A673 (cell line): ENCODE data around the gene JAK3.

ENCODE experiments used
- CTCF ChIP-seq: fragments of 300-800, 200-600 bp; sonication (generic); conservative IDR thresholded peaks from 2 replicates; pipeline ENCODE4 v1.5.1; 2017; ENCODE audit warnings: low read depth, mild to moderate bottlenecking, antibody characterized with exemption, low read length, moderate library complexity, mixed read lengths
- EZH2 ChIP-seq: fragments of 200-600 bp; sonication (generic); IDR thresholded peaks from 2 replicates; pipeline ENCODE4 v1.6.1; 2017; ENCODE audit warnings: borderline replicate concordance, low read depth, mild to moderate bottlenecking, mixed read lengths, antibody characterized with exemption, low read length; ENCODE audit not compliant: poor library complexity, severe bottlenecking

GRCh38 chr19:17824339-17824738, 23.4 kb downstream of the JAK3 start:
- TF ChIP-seq CTCF (no peak), EZH2 (no peak)
